Measurements from ENCODE around the gene MET. TPM values are rescaled to one million over a fixed set of nuclear protein-coding genes. Genes with fewer than 3 reads are reported as not detected.
"Not testable (repeated sequence)": the region's sequence is repeated elsewhere in the genome, so short reads cannot be mapped to it uniquely, and the experiment has no call there.

MET gene
- polyA plus RNA-seq, 1 donor from 2014 or later, result not detected

- Histone ChIP-seq H3K4me2 (ENCODE audit: low read length) (no peak overlapping the region), H3K9me2 (ENCODE audit: insufficient read depth, low read length) (no peaks in the 10 kb centered on the region), H3K9ac (ENCODE audit: low read length) (no peak overlapping the region), H3K79me2 (replicated peaks; ENCODE audit: insufficient read depth, low read length) (no peaks in the 10 kb centered on the region), H3K9me3 (ENCODE audit: low read length) (no peaks in the 10 kb centered on the region), H3K36me3 (ENCODE audit: insufficient read depth, low read length) (no peaks in the 10 kb centered on the region), H3F3A (ENCODE audit: insufficient read depth, low read length, poor library complexity, severe bottlenecking) (no peaks in the 10 kb centered on the region), H3K4me3 (ENCODE audit: low read length) (no peak overlapping the region), H3K27ac (ENCODE audit: low read length) (no peak overlapping the region), H2AFZ (ENCODE audit: low read depth, low read length) (no peak overlapping the region), H3K27me3 (ENCODE audit: insufficient read depth, low read depth, low read length) (no peaks in the 10 kb centered on the region), H4K20me1 (ENCODE audit: insufficient read depth) (no peaks in the 10 kb centered on the region)
- TF ChIP-seq, protein P1, sequence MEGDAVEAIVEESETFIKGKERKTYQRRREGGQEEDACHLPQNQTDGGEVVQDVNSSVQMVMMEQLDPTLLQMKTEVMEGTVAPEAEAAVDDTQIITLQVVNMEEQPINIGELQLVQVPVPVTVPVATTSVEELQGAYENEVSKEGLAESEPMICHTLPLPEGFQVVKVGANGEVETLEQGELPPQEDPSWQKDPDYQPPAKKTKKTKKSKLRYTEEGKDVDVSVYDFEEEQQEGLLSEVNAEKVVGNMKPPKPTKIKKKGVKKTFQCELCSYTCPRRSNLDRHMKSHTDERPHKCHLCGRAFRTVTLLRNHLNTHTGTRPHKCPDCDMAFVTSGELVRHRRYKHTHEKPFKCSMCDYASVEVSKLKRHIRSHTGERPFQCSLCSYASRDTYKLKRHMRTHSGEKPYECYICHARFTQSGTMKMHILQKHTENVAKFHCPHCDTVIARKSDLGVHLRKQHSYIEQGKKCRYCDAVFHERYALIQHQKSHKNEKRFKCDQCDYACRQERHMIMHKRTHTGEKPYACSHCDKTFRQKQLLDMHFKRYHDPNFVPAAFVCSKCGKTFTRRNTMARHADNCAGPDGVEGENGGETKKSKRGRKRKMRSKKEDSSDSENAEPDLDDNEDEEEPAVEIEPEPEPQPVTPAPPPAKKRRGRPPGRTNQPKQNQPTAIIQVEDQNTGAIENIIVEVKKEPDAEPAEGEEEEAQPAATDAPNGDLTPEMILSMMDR (IDR thresholded peaks at IDR 0.05; ENCODE audit: poor library complexity, severe bottlenecking), result no peak
- TF ChIP-seq TAF1 (IDR thresholded peaks at IDR 0.05; ENCODE audit: low read depth) (no peak), EZH2 (IDR thresholded peaks at IDR 0.05; ENCODE audit: borderline replicate concordance, insufficient read depth, low read length, poor library complexity, severe bottlenecking) (no peak), RAD21 (conservative IDR thresholded peaks at IDR 0.05) (no peak), EP300 (conservative IDR thresholded peaks at IDR 0.05; ENCODE audit: poor library complexity, severe bottlenecking) (no peak), SMC3 (conservative IDR thresholded peaks at IDR 0.05; ENCODE audit: poor library complexity) (no peak), MXI1 (conservative IDR thresholded peaks at IDR 0.05; ENCODE audit: poor library complexity, severe bottlenecking) (no peak), POLR2AphosphoS5 (IDR thresholded peaks at IDR 0.05) (no peak), REST (IDR thresholded peaks at IDR 0.05; ENCODE audit: borderline replicate concordance) (no peak)
Observed at GRCh38 chr7:116633131-116633988, 38.6 kb upstream of the MET start.

GRCh38 chr7:116636997-116637396 lies 35.0 kb upstream of the MET start:
- Histone ChIP-seq H3K36me3 (ENCODE audit: insufficient read depth, low read length) (no peaks in the 10 kb centered on the region), H3K9me3 (ENCODE audit: low read length) (no peaks in the 10 kb centered on the region), H3K4me2 (ENCODE audit: low read length) (no peak overlapping the region), H4K20me1 (ENCODE audit: insufficient read depth) (no peaks in the 10 kb centered on the region), H3K27me3 (ENCODE audit: insufficient read depth, low read depth, low read length) (no peaks in the 10 kb centered on the region), H3K9me2 (ENCODE audit: insufficient read depth, low read length) (no peaks in the 10 kb centered on the region), H3K27ac (ENCODE audit: low read length) (no peak overlapping the region), H3F3A (ENCODE audit: insufficient read depth, low read length, poor library complexity, severe bottlenecking) (no peaks in the 10 kb centered on the region), H3K9ac (ENCODE audit: low read length) (no peak overlapping the region), H2AFZ (ENCODE audit: low read depth, low read length) (no peak overlapping the region), H3K4me3 (ENCODE audit: low read length) (no peak overlapping the region), H3K79me2 (replicated peaks; ENCODE audit: insufficient read depth, low read length) (no peaks in the 10 kb centered on the region)
- no peak for TF ChIP-seq EZH2 (IDR thresholded peaks at IDR 0.05; ENCODE audit: borderline replicate concordance, insufficient read depth, low read length, poor library complexity, severe bottlenecking)
- no peak for TF ChIP-seq RAD21 (conservative IDR thresholded peaks at IDR 0.05)
- TF ChIP-seq SMC3 (conservative IDR thresholded peaks at IDR 0.05; ENCODE audit: poor library complexity), result no peak
- TF ChIP-seq POLR2AphosphoS5 (IDR thresholded peaks at IDR 0.05), result no peak
- TF ChIP-seq TAF1 (IDR thresholded peaks at IDR 0.05; ENCODE audit: low read depth), result no peak
- TF ChIP-seq MXI1 (conservative IDR thresholded peaks at IDR 0.05; ENCODE audit: poor library complexity, severe bottlenecking), result no peak
- TF ChIP-seq, protein P1 (IDR thresholded peaks at IDR 0.05; ENCODE audit: poor library complexity, severe bottlenecking), result no peak
- TF ChIP-seq EP300 (conservative IDR thresholded peaks at IDR 0.05; ENCODE audit: poor library complexity, severe bottlenecking), result no peak
- TF ChIP-seq REST (IDR thresholded peaks at IDR 0.05; ENCODE audit: borderline replicate concordance), result no peak

GRCh38 chr7:116638592-116638991 lies 33.4 kb upstream of the MET start:
- H3K9me3 ChIP-seq (ENCODE audit: low read length); H3K79me2 ChIP-seq (replicated peaks; ENCODE audit: insufficient read depth, low read length); H3K9ac ChIP-seq (ENCODE audit: low read length); H3K27me3 ChIP-seq (ENCODE audit: insufficient read depth, low read depth, low read length); H3K4me2 ChIP-seq (ENCODE audit: low read length); H3K4me3 ChIP-seq (ENCODE audit: low read length); H3K9me2 ChIP-seq (ENCODE audit: insufficient read depth, low read length); H2AFZ ChIP-seq (ENCODE audit: low read depth, low read length); H4K20me1 ChIP-seq (ENCODE audit: insufficient read depth); H3F3A ChIP-seq (ENCODE audit: insufficient read depth, low read length, poor library complexity, severe bottlenecking); H3K27ac ChIP-seq (ENCODE audit: low read length); H3K36me3 ChIP-seq (ENCODE audit: insufficient read depth, low read length): not testable (repeated sequence)
